Measurements from ENCODE around the gene UHRF2. TPM values are rescaled to one million over a fixed set of nuclear protein-coding genes. Genes with fewer than 3 reads are reported as not detected.

Gene UHRF2
- total RNA-seq, 1 experiment from 2014 or later, result 39.0 TPM

- no peak for TF ChIP-seq ZNF425 (CRISPR knock-in tag; conservative IDR thresholded peaks at IDR 0.05)
These were observed at the start of gene UHRF2 (continued) for GRCh38 chr9:6412487-6413364.

- TF ChIP-seq ZNF317 (CRISPR knock-in tag; IDR thresholded peaks at IDR 0.05; ENCODE audit: borderline replicate concordance, low read depth), result no peak
- TF ChIP-seq FOXK1 (CRISPR knock-in tag; IDR thresholded peaks at IDR 0.05), result no peak
- TF ChIP-seq CDX4 (CRISPR knock-in tag; IDR thresholded peaks at IDR 0.05; ENCODE audit: borderline replicate concordance), result no peak
- no peak for TF ChIP-seq ZSCAN18 (CRISPR knock-in tag; IDR thresholded peaks at IDR 0.05)
- no peak for TF ChIP-seq ERG (CRISPR knock-in tag; IDR thresholded peaks at IDR 0.05)
- no peak for TF ChIP-seq GABPB1 (CRISPR knock-in tag; IDR thresholded peaks at IDR 0.05)
- TF ChIP-seq CBFB (CRISPR knock-in tag; IDR thresholded peaks at IDR 0.05; ENCODE audit: low read depth), result no peak
- TF ChIP-seq GRHL2 (CRISPR knock-in tag; IDR thresholded peaks at IDR 0.05; ENCODE audit: insufficient replicate concordance, severe bottlenecking), result no peak
- no peak for TF ChIP-seq ATF2 (CRISPR knock-in tag; IDR thresholded peaks at IDR 0.05; ENCODE audit: borderline replicate concordance, low read depth)
- TF ChIP-seq PRRX2 (CRISPR knock-in tag; IDR thresholded peaks at IDR 0.05), result no peak
- no peak for TF ChIP-seq RORB (CRISPR knock-in tag; IDR thresholded peaks at IDR 0.05)
- no peak for TF ChIP-seq STAT6 (CRISPR knock-in tag; conservative IDR thresholded peaks at IDR 0.05; ENCODE audit: low read depth)
- no peak for TF ChIP-seq NR1H2 (CRISPR knock-in tag; IDR thresholded peaks at IDR 0.05)
- ChIA-PET CTCF (no interaction called here), POLR2A (interaction anchor here (0.9 kb wide), 1 partner anchor 45 kb away, joined by 3 read pairs; the partner anchor contains the start of gene UHRF2)
- Mint-ChIP-seq H3K4me1 (no peaks in the 10 kb centered on the region), H3K27me3 (ENCODE audit: low read depth) (no peaks in the 10 kb centered on the region), H3K36me3 (peaks cover 18% of the 10 kb centered on the region), H3K9me3 (peaks cover 27% of the 10 kb centered on the region), H3K27ac (no peak overlapping the region), H3K4me3 (no peak overlapping the region)
- DNase-seq (ENCODE audit: low spot score), result no peak
- no peak for ATAC-seq
These were observed 45.7 kb upstream of the UHRF2 start for GRCh38 chr9:6367128-6367890.
